Activated CD4-positive, alpha-beta T cell treated with anti-CD3 and anti-CD28 coated beads, Interleukin-2, amount 10 ng/mL, durations not matched to agents 24 days and 14 days (primary cell): Measurements from ENCODE around the gene DCAF6. TPM values are rescaled to one million over a fixed set of nuclear protein-coding genes. Genes with fewer than 3 reads are reported as not detected.
"Not testable (repeated sequence)": the region's sequence is repeated elsewhere in the genome, so short reads cannot be mapped to it uniquely, and the experiment has no call there.

Source experiments
- DNase-seq: peaks from one replicate; pipeline ENCODE4 v3.0.0; 2022
- H3K27ac Mint-ChIP-seq: one replicate; pipeline ENCODE4 v1.8.0; 2022; ENCODE audit warnings: mild to moderate bottlenecking, mixed read lengths
- H3K27me3 Mint-ChIP-seq: one replicate; pipeline ENCODE4 v1.8.0; 2022; ENCODE audit warnings: mixed read lengths
- H3K36me3 Mint-ChIP-seq: one replicate; pipeline ENCODE4 v1.8.0; 2022; ENCODE audit warnings: low read depth, mild to moderate bottlenecking, mixed read lengths
- H3K4me1 Mint-ChIP-seq: one replicate; pipeline ENCODE4 v1.8.0; 2021; ENCODE audit warnings: mixed read lengths
- H3K4me3 Mint-ChIP-seq: one replicate; pipeline ENCODE4 v1.8.0; 2022; ENCODE audit warnings: mild to moderate bottlenecking, moderate library complexity, mixed read lengths
- H3K9me3 Mint-ChIP-seq: one replicate; pipeline ENCODE4 v1.8.0; 2021; ENCODE audit warnings: mixed read lengths
- intact Hi-C: fragments of 100-400 bp; cut with micrococcal nuclease; formaldehyde crosslinking; loops from one replicate; pipeline ENCODE4 v1.15.1; 2023
- total RNA-seq: library from RNA; stranded (reverse); gene quantifications from 2 replicates; pipeline ENCODE4 v1.2.3, GENCODE V29; 2022

Gene DCAF6, protein sequence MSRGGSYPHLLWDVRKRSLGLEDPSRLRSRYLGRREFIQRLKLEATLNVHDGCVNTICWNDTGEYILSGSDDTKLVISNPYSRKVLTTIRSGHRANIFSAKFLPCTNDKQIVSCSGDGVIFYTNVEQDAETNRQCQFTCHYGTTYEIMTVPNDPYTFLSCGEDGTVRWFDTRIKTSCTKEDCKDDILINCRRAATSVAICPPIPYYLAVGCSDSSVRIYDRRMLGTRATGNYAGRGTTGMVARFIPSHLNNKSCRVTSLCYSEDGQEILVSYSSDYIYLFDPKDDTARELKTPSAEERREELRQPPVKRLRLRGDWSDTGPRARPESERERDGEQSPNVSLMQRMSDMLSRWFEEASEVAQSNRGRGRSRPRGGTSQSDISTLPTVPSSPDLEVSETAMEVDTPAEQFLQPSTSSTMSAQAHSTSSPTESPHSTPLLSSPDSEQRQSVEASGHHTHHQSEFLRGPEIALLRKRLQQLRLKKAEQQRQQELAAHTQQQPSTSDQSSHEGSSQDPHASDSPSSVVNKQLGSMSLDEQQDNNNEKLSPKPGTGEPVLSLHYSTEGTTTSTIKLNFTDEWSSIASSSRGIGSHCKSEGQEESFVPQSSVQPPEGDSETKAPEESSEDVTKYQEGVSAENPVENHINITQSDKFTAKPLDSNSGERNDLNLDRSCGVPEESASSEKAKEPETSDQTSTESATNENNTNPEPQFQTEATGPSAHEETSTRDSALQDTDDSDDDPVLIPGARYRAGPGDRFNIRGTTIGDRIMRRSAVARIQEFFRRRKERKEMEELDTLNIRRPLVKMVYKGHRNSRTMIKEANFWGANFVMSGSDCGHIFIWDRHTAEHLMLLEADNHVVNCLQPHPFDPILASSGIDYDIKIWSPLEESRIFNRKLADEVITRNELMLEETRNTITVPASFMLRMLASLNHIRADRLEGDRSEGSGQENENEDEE
- 20.6 and 24.1 TPM in 2 replicates for total RNA-seq

DNA sequence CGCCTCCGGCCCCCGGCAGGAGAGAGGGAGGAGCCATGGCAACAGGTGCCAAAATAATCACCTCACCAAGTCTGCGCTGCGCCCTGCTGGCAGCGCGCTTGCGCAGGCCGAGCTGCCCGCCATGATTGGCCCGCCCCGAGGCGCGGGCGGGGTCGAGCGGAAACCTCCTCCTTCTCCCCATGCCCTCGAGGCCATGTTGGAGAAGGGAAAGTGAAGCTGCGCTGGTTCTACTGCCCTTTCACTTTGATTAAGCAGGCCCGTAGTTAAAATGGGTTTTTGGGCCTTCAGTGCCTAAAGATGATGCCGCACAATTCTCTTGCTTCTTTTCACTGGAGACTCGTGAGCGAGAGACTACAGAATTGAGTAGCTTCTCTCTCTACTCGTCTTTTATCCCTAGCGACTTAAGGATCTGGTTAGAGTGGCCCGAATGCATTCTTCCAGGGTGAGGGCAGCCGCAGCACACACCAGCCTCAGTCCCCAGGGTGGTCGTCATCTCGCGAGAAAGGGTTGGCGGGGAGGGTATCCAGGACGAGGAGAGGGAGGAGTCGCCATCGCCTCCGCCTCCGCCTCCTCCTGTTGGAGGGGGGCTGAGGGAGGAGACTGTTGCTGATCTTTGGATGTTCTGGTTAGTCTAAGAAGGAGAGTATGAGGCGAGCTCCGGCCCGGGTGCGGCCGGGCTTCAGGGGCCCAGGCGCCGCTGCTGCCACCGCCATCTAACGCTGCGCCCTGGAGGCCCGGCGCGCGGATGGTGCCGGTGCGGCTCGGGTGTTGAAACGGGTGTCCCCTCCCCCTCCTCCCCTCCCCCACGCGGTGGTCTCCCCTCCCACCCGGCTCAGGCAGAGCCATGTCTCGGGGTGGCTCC is at the start of gene DCAF6:
Gene DCAF6 (plus strand): TSS at position 616 of the 862 bp plus-strand sequence. CDS start 229 bp downstream, at position 845.
- peak; percentile 99 for DNase-seq
- Mint-ChIP-seq H3K9me3 (no peaks in the 10 kb centered on the region), H3K27ac (peak within 1 kb of the TSS; percentile 98), H3K36me3 (peaks cover 2% of the 10 kb centered on the region), H3K4me1 (peaks cover 33% of the 10 kb centered on the region), H3K4me3 (peak within 1 kb of the TSS; percentile 97), H3K27me3 (no peaks in the 10 kb centered on the region)
- intact Hi-C loops, result loop anchor here (1.0 to 5.0 kb wide), 12 partner anchors 51 to 1059 kb away; partner anchors contain the start of genes CD247, POU2F1, TADA1 and TIPRL

DNA sequence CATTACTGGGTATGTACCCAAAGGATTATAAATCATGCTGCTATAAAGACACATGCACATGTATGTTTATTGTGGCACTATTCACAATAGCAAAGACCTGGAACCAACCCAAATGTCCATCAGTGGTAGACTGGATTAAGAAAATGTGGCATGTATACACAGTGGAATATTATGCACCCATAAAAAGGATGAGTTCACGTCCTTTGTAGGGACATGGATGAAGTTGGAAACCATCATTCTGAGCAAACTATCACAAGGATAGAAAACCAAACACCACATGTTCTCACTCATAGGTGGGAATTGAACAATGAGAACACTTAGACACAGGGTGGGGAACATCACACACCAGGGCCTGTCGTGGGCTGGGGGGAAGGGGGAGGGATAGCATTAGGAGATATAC is 49.3 kb upstream of the DCAF6 start:
- not testable (repeated sequence) for H3K4me3 Mint-ChIP-seq, H3K4me1 Mint-ChIP-seq, H3K27ac Mint-ChIP-seq

DNA sequence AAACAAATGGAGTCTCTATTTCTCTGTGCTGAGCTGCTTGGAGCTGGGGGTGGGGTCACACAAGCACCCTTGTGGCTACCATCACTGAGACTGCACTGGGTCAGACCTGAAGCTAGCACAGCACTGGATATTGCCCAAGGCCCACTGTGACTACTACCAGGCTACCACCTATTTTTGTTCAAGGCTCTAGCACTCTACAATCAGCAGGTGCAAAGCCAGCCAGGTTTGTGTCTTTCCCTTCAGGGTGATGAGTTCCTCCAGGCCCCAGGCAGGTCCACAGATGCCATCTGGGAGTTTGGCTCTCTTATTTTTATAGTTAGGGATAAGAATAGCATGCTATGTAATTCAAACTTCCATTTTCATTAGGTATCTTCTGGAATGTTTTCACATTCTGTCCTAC is 46.1 kb upstream of the DCAF6 start:
- Mint-ChIP-seq H3K4me3 (no peak overlapping the region), H3K4me1 (no peaks in the 10 kb centered on the region), H3K27ac (no peak overlapping the region), H3K9me3 (peaks cover 4% of the 10 kb centered on the region), H3K36me3 (no peaks in the 10 kb centered on the region), H3K27me3 (peaks cover 15% of the 10 kb centered on the region)
- intact Hi-C loops, result no loop called here
- no peak for DNase-seq

More for the DNA sequence above, 49.3 kb upstream of the DCAF6 start:
- DNase-seq, H3K9me3 Mint-ChIP-seq, intact Hi-C loops, H3K36me3 Mint-ChIP-seq: not testable (repeated sequence)
- peaks cover 13% of the 10 kb centered on the region for H3K27me3 Mint-ChIP-seq

DNA sequence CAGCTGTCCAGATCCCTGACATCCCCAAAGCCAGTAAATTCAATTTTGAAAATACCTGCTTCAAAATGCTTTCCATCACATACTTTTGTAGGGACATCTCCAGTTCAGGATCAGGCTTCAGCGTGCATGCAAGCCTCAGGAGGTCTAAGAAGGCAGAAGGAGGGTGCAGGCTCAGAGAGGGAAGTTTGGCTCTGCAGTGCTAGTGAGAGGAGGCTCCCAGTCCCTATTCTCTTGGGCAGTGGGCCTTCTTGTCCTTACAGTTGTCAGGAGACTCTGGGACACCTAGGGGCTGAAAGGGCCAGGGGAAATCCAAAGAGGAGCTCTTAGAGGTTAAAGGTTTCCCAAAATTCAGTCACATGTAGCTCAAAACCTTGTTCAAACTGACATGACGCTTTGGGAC is 42.7 kb upstream of the DCAF6 start:
- Mint-ChIP-seq H3K36me3 (no peaks in the 10 kb centered on the region), H3K27ac (no peak overlapping the region), H3K9me3 (peaks cover 4% of the 10 kb centered on the region), H3K4me1 (no peaks in the 10 kb centered on the region), H3K4me3 (no peak overlapping the region), H3K27me3 (peaks cover 13% of the 10 kb centered on the region)
- no peak for DNase-seq
- intact Hi-C loops, result no loop called here

DNA sequence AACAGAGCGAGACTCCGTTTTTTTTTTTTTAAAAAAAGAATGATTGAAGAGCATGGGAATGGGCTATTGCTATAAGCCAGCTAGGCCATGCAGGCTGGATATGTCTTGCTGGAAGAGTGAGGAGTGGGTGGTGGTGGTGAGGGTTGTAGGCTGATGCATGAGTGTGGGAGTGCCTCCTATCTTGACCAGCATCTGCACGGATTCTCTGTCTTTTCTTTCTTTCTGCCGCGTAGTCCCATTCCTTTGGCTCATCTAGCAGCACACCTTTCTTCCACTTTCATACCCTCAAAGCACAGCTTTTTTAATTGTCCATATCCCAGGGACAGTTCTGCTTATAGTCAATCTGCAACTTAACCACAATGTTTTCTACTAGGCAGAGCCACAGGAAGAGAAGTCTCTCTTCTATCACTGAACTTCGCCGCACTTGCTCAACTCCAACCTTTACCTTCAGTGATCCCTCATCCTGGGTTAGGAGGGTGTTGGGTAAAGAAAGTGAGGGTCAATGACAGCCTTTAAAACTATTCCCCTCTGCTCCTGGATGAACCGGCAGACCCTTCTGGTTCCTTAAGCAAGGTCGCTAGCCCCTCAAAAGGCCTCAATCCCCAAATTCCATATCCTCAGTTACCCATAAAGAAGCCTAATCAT is 37.8 kb upstream of the DCAF6 start:
- no peak overlapping the region for H3K4me3 Mint-ChIP-seq
- intact Hi-C loops, result no loop called here
- no peaks in the 10 kb centered on the region for H3K9me3 Mint-ChIP-seq
- no peak for DNase-seq
- H3K27ac Mint-ChIP-seq, result no peak overlapping the region
- H3K36me3 Mint-ChIP-seq, result no peaks in the 10 kb centered on the region
- no peaks in the 10 kb centered on the region for H3K27me3 Mint-ChIP-seq
- H3K4me1 Mint-ChIP-seq, result no peaks in the 10 kb centered on the region

DNA sequence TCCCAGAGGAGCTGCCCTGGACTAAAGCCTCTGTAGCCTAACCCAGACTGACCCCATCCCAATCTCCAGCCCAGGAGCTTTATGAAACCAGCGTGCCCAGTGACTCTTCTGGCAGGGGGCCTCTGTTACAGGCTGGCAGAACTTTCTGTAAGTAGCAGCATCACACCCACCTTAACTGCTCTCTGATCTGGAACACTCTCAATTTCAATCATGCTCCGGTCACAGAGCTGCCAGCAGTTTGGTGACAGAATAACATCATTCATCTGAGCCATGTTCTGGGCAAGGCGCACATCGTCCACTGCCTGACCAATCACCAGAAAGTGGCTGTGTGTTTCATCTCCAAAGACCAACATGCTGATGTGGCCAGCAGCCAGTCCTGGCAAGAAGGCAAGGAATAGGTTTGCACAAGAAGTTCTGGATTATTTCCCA is 37.2 kb upstream of the DCAF6 start:
- intact Hi-C loops, result no loop called here
- H3K4me3 Mint-ChIP-seq, result no peak overlapping the region
- no peaks in the 10 kb centered on the region for H3K27me3 Mint-ChIP-seq
- no peak overlapping the region for H3K27ac Mint-ChIP-seq
- no peaks in the 10 kb centered on the region for H3K9me3 Mint-ChIP-seq
- no peaks in the 10 kb centered on the region for H3K36me3 Mint-ChIP-seq
- peak; percentile 40 for DNase-seq
- H3K4me1 Mint-ChIP-seq, result no peaks in the 10 kb centered on the region

DNA sequence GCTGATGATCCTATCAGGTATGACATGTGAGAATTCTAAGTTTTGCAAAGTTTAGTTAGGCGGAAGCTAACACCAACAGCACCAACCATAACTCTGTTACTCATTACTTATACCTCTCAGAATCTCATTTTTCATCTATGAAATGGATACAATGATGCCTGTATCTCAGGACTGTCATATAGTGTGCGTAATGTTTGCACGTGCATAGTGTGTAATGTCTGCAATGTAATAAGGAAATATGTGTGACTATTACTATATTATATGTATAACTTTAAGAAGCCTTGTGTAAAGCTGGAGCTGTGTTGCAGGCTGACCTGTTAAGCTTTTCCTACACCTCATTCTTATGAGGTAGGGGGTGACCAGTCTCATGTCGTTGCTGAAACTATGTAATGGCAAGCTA is 35.6 kb upstream of the DCAF6 start:
- intact Hi-C loops, result no loop called here
- DNase-seq, result peak; percentile 36
- Mint-ChIP-seq H3K4me1 (peaks cover 2% of the 10 kb centered on the region), H3K27ac (no peak overlapping the region), H3K36me3 (no peaks in the 10 kb centered on the region), H3K27me3 (no peaks in the 10 kb centered on the region), H3K9me3 (no peaks in the 10 kb centered on the region), H3K4me3 (no peak overlapping the region)

DNA sequence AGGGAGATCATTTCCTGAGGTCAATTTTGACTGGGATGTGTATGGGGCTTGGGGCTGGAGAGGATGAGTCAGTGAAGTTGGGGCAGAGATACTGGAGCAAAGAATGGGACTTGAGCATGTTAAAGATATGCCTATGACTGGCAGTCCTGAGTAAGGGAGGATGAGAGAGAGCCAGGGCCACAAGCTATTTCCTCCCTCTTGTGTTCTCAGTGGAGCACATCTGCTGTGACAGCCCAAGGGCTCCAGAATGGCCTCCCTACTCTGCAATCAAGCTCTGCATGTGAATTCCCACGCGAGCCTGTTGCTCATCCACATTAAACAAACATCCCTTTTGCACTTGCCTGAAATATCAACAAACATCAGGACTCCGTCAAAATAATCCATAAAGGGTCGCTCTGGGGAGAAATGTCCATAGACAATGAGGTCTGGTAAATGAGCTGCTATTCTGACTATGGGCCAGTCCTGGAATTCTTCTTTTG is 31.8 kb upstream of the DCAF6 start:
- H3K36me3 Mint-ChIP-seq, result no peaks in the 10 kb centered on the region
- intact Hi-C loops, result no loop called here
- peaks cover 2% of the 10 kb centered on the region for H3K4me1 Mint-ChIP-seq
- peaks cover 8% of the 10 kb centered on the region for H3K27me3 Mint-ChIP-seq
- peak; percentile 47 for DNase-seq
- no peak overlapping the region for H3K4me3 Mint-ChIP-seq
- peaks cover 5% of the 10 kb centered on the region for H3K9me3 Mint-ChIP-seq
- no peak overlapping the region for H3K27ac Mint-ChIP-seq

DNA sequence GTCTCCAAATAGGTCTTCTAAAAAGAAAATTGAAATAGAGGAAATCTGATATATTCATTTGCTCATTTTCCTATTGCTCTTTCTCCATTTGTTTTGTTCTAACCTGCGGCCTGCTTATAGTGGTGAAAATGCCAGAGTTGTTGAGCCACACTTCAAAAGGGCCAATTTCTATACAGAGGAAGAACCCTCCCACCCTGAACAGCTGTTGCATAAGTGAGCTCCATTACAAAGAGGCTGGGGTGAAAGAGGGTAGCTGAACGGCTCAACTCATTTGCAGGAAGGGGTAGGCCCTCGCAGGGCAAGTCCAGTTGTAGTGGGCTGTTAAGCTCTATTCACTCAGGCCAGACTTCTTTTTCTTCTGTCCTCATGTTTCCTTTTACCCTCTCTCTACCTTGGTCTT is 31.3 kb upstream of the DCAF6 start:
- Mint-ChIP-seq H3K4me1 (peaks cover 2% of the 10 kb centered on the region), H3K27ac (no peak overlapping the region), H3K9me3 (peaks cover 8% of the 10 kb centered on the region), H3K4me3 (no peak overlapping the region), H3K27me3 (peaks cover 11% of the 10 kb centered on the region), H3K36me3 (no peaks in the 10 kb centered on the region)
- DNase-seq, result peak; percentile 44
- intact Hi-C loops, result no loop called here

DNA sequence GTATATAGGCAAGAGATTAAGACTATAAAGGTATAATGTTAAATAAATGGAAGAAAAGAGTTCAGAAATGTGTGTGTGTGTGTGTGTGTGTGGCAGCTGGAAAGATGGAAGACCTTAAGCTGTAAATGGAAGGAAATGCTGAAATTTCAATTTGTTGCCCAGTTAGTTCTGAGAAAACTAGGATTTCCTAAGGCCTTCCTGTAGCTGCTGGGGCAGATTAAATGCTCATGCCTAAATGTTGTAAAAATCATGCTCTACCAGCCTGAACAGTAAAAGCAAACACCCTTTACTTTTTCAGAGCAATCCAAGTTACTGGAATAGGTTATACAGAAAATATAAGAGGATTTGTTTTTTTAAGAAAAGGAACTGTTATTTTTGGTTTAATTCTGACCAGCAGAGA is 30.8 kb upstream of the DCAF6 start:
- Mint-ChIP-seq H3K27me3 (peaks cover 13% of the 10 kb centered on the region), H3K36me3 (no peaks in the 10 kb centered on the region), H3K4me3 (no peak overlapping the region), H3K9me3 (peaks cover 10% of the 10 kb centered on the region), H3K4me1 (peaks cover 2% of the 10 kb centered on the region), H3K27ac (no peak overlapping the region)
- DNase-seq, result peak; percentile 24
- intact Hi-C loops, result no loop called here

DNA sequence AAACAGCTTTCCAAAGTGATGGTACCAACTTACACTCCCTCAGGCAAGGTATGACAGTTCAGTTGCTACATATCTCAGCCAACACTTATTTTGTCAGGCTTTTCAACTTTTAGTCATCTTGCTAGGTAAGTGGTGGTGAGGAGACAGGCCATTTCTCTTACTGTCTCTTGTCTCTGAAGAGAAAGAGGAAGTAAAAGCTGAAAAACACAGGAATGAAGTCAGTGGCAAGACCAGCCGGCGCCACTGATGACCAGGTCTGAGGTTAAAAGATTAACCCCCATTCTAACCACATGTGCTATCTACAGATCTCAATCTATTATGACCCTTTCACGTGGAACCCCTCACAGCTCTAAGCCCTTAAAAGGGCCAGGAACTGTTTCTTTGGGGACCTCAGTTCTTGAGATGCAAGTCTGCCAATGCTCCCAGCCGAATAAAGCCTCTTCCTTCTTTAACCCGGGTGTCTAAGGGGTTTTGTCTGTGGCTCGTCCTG is 26.7 kb upstream of the DCAF6 start:
- peak; percentile 40 for DNase-seq
- peaks cover 13% of the 10 kb centered on the region for H3K27me3 Mint-ChIP-seq
- H3K36me3 Mint-ChIP-seq, result no peaks in the 10 kb centered on the region
- H3K4me3 Mint-ChIP-seq, result no peak overlapping the region
- peaks cover 10% of the 10 kb centered on the region for H3K9me3 Mint-ChIP-seq
- intact Hi-C loops, result no loop called here
- no peaks in the 10 kb centered on the region for H3K4me1 Mint-ChIP-seq
- H3K27ac Mint-ChIP-seq, result no peak overlapping the region

DNA sequence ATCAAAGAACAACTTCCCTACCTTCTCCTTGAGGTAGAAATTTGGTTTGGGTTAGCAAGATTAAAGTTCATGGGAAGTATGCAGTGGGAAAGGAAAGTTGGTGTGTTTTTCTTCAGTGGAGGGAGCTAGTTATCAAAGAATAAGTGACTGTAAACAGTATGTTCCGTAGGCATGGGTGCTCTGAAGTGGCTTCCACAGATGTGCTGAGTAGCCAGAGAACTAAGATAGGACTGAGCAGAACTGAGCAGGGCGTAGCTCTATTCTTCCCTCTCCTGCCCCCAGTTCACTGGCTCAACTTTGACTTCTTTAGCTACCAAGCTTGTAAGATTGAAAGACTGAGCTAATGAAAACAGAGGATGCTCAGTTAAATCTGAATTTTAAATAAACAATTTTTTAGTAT is 26.0 kb upstream of the DCAF6 start:
- H3K36me3 Mint-ChIP-seq, result peaks cover 2% of the 10 kb centered on the region
- H3K4me1 Mint-ChIP-seq, result no peaks in the 10 kb centered on the region

DNA sequence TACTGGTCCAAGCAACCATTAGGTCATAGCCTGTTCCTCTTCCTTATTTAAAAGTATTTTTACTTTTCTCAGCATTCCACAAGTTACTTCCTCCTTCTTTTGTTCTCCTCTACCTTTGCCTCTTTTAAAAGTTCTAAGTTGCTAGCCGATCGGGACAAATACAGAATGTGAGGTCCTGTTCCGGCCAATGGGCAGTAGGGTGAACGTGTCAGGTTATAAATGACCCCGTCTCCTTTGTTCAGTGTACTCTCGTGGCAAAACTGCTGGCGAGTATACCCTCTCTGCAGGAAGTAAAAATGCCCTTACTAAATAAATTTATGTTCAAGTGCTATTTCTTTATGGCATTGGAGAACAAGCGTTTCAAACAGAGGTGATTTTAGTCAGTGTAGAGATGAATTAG is 25.1 kb upstream of the DCAF6 start:
- DNase-seq, result peak; percentile 43
- no peak overlapping the region for H3K27ac Mint-ChIP-seq
- intact Hi-C loops, result no loop called here
- H3K4me1 Mint-ChIP-seq, result no peaks in the 10 kb centered on the region
- H3K36me3 Mint-ChIP-seq, result peaks cover 4% of the 10 kb centered on the region
- peaks cover 13% of the 10 kb centered on the region for H3K27me3 Mint-ChIP-seq
- H3K4me3 Mint-ChIP-seq, result no peak overlapping the region
- peaks cover 10% of the 10 kb centered on the region for H3K9me3 Mint-ChIP-seq

More for the DNA sequence above, 26.0 kb upstream of the DCAF6 start:
- H3K4me3 Mint-ChIP-seq, result no peak overlapping the region
- peaks cover 13% of the 10 kb centered on the region for H3K27me3 Mint-ChIP-seq
- peak; percentile 37 for DNase-seq
- no peak overlapping the region for H3K27ac Mint-ChIP-seq
- H3K9me3 Mint-ChIP-seq, result peaks cover 10% of the 10 kb centered on the region
- intact Hi-C loops, result no loop called here
